Motor neuron (in vitro differentiated cells): ENCODE results near the gene SVOP. TPM values are rescaled to one million over a fixed set of nuclear protein-coding genes. Genes with fewer than 3 reads are reported as not detected.

Source experiments
- ATAC-seq, 8 experiments: fragments of 200-7000 bp; cut with Tn5 transposase; replicated peaks in 6 of 8; 2 replicates each; pipeline ENCODE4 v1.8.0; 2021; ENCODE audit warnings: mild to moderate bottlenecking in 8 of 8, moderate library complexity in 8 of 8
- H3K27ac ChIP-seq, 2 donors: fragments of 250-450 bp; sonication (Bioruptor Pico); 2 replicates each; pipeline ENCODE4 v1.9.0; 2021; ENCODE audit warnings: antibody characterized with exemption in 2 of 2, mild to moderate bottlenecking in 2 of 2, moderate library complexity in 1 of 2
- H3K4me1 ChIP-seq, 2 donors: fragments of 250-450 bp; sonication (Bioruptor Pico); replicated peaks in 1 of 2; 2 replicates each; pipeline ENCODE4 v1.6.1; 2021; ENCODE audit warnings: antibody characterized with exemption in 2 of 2, mild to moderate bottlenecking in 2 of 2, moderate library complexity in 1 of 2
- H3K4me3 ChIP-seq, 5 donors: fragments of 250-450 bp; sonication (Bioruptor Pico); 2 replicates each; pipeline ENCODE4 v1.9.0; 2021; ENCODE audit warnings: antibody characterized with exemption in 5 of 5, mild to moderate bottlenecking in 5 of 5, moderate library complexity in 4 of 5
- WGBS, 10 experiments: fragments of 450-650 bp; shearing (Covaris generic); methylation state at CpG; one replicate each; pipeline ENCODE4 v1.0.0; 2022; 5-methylcytosine and 5-hydroxymethylcytosine counted together
- in situ Hi-C, 9 experiments: fragments of 400-800 bp; cut with MboI; loops; one replicate each; pipeline ENCODE4 v1.15.0; 2021; ENCODE audit warnings: low sequenced_read_pairs in 9 of 9, low pct_unique_long_range_greater_than_20kb in 2 of 9; ENCODE audit not compliant: unreplicated experiment in 9 of 9
- total RNA-seq, 8 experiments: library from RNA; unstranded; fragments of 300-600 nt; gene quantifications; 2 replicates each; pipeline versions ENCODE4 v1.2.3 to v1.2.4, GENCODE V29; 2022

The SVOP gene
- total RNA-seq, 8 experiments from 2014 or later, result 0.05 to 18.9 (median 15.5) TPM; not detected in 1

DNA sequence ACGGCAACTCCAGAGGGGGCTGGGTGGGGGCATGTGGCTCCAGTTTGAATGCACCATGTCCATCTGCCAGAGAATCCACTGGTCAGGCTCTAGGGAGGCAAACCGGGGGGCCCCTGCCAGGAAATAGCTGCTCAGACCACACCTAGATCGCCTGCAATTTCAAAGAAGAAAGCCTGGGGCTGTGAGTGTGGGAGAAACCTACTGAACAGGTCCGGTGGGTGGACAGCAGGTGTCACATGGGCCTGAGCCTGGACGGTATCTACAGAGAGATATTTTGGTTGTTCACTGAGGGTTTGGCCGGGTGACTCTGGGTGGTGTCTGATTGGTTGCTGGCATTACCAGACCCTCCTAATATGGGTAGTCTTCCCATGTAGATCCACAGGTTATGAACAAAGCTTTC is 109.0 kb downstream of the SVOP start:
- in situ Hi-C loops, result no loop called here
- ATAC-seq, result no peak
- no peak overlapping the region for H3K4me3 ChIP-seq
- 20 to 92% (median 60%) methylated on average over 1 to 2 of the region's 6 CpGs; no CpG with 5 or more reads in 5 of the 10 experiments for WGBS, 10 experiments
- H3K4me1 ChIP-seq, result no peaks in the 10 kb centered on the region
- H3K27ac ChIP-seq, result no peak overlapping the region

- in situ Hi-C loops, result no loop called here
- Histone ChIP-seq H3K4me1 (no peaks in the 10 kb centered on the region), H3K27ac (no peak overlapping the region), H3K4me3 (no peak overlapping the region)
- WGBS, 10 experiments, result 48 to 100% (median 60%) methylated on average over 1 to 4 of the region's 5 CpGs; no CpG with 5 or more reads in 5 of the 10 experiments
- peak in 4 of 8 experiments; percentile 19 to 44 (median 35) for ATAC-seq
These were observed 110.5 kb downstream of the SVOP start for GRCh38 chr12:108910336-108910735.

- H3K4me1 ChIP-seq, result no peaks in the 10 kb centered on the region
- in situ Hi-C loops, result no loop called here
- peak in 4 of 8 experiments; percentile 41 to 96 (median 94) for ATAC-seq
- H3K27ac ChIP-seq, result no peak overlapping the region
- WGBS, 10 experiments, result 0 to 14% (median 0%) methylated on average over 1 to 2 of the region's 2 CpGs; no CpG with 5 or more reads in 7 of the 10 experiments
- no peak overlapping the region for H3K4me3 ChIP-seq
These were observed 113.0 kb downstream of the SVOP start for GRCh38 chr12:108907839-108908351.

DNA sequence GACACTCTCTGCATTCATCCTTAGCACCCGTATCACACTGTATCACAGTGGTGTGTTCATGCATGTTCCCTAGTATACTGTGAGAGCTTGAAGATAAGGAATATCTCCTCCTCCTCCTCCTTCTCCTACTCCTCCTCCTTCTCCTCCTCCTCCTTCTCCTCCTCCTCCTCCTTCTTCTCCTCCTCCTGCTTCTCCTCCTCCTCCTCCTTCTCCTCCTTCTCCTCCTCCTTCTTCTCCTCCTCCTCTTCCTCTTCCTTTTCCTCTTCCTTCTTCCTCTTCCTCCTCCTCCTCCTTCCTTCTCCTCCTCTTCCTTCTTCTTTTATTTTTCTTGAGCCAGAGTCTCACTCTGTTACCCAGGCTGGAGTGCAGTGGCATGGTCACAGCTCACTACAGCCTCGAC is 113.9 kb downstream of the SVOP start:
- 33 to 75% (median 53%) methylated on average over 1 to 2 of the region's 2 CpGs; no CpG with 5 or more reads in 6 of the 10 experiments for WGBS, 10 experiments
- in situ Hi-C loops, result no loop called here
- Histone ChIP-seq H3K27ac (no peak overlapping the region), H3K4me3 (no peak overlapping the region), H3K4me1 (no peaks in the 10 kb centered on the region)
- no peak for ATAC-seq

- in situ Hi-C loops, result no loop called here
- no peak overlapping the region for H3K27ac ChIP-seq
- H3K4me1 ChIP-seq, result no peaks in the 10 kb centered on the region
- ATAC-seq, result no peak
- H3K4me3 ChIP-seq, result no peak overlapping the region
- 17 to 100% (median 80%) methylated on average over 1 to 4 of the region's 5 CpGs; no CpG with 5 or more reads in 1 of the 10 experiments for WGBS, 10 experiments
These were observed 115.1 kb downstream of the SVOP start for GRCh38 chr12:108905725-108906124.

GRCh38 chr12:108899145-108899544 is 121.7 kb downstream of the SVOP start:
- WGBS, 10 experiments, result 18 to 93% (median 67%) methylated on average over 1 to 5 of the region's 5 CpGs; no CpG with 5 or more reads in 2 of the 10 experiments
- ATAC-seq, result no peak
- H3K4me1 ChIP-seq, result no peaks in the 10 kb centered on the region
- H3K4me3 ChIP-seq, result no peak overlapping the region
- in situ Hi-C loops, result no loop called here
- no peak overlapping the region for H3K27ac ChIP-seq

- no peak for ATAC-seq
These were observed 124.1 kb downstream of the SVOP start for GRCh38 chr12:108896817-108897216.

DNA sequence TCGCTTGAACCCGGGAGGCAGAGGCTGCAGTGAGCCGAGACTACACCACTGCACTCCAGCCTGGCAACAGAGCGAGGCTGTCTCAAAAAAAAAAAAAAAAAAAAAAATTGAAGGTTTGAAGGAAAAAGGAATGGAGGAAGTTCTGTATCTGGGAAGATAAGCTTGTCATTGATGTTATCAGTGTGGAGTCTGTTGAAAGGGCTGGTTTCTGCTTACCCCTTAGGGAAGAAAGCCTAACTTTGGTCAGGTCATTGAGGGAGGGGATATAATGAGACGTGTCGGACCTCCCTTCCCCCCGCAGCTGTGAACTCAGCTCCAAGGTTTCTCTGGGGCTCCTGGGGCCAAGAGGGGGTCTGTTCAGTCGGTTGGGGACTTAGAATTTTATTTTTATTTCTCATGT is 124.5 kb downstream of the SVOP start:
- no peaks in the 10 kb centered on the region for H3K4me1 ChIP-seq
- in situ Hi-C loops, result no loop called here
- 20 to 81% (median 70%) methylated on average over 1 to 5 of the region's 8 CpGs; no CpG with 5 or more reads in 3 of the 10 experiments for WGBS, 10 experiments

More at GRCh38 chr12:108896817-108897216, 124.1 kb downstream of the SVOP start:
- Histone ChIP-seq H3K4me3 (no peak overlapping the region), H3K27ac (no peak overlapping the region), H3K4me1 (no peaks in the 10 kb centered on the region)
- 20 to 90% (median 61%) methylated on average over 1 to 3 of the region's 4 CpGs; no CpG with 5 or more reads in 3 of the 10 experiments for WGBS, 10 experiments
- in situ Hi-C loops, result no loop called here

GRCh38 chr12:108895220-108895802 is 125.6 kb downstream of the SVOP start:
- in situ Hi-C loops, result no loop called here
- WGBS, 10 experiments, result 41 to 73% (median 72%) methylated on average over 2 to 4 of the region's 5 CpGs; no CpG with 5 or more reads in 7 of the 10 experiments

More for the DNA sequence above, 124.5 kb downstream of the SVOP start:
- ATAC-seq, result no peak
- no peak overlapping the region for H3K4me3 ChIP-seq
- H3K27ac ChIP-seq, result no peak overlapping the region

GRCh38 chr12:108890208-108890607 is 130.7 kb downstream of the SVOP start:
- ATAC-seq, result peak in 1 of 8 experiments; percentile 40
- Histone ChIP-seq H3K27ac (no peak overlapping the region), H3K4me3 (no peak overlapping the region), H3K4me1 (no peaks in the 10 kb centered on the region)
- in situ Hi-C loops, result no loop called here
- 0 to 83% (median 54%) methylated on average over 1 to 2 of the region's 2 CpGs; no CpG with 5 or more reads in 4 of the 10 experiments for WGBS, 10 experiments

More at GRCh38 chr12:108895220-108895802, 125.6 kb downstream of the SVOP start:
- ATAC-seq, result no peak
- Histone ChIP-seq H3K4me1 (no peaks in the 10 kb centered on the region), H3K27ac (no peak overlapping the region), H3K4me3 (no peak overlapping the region)

DNA sequence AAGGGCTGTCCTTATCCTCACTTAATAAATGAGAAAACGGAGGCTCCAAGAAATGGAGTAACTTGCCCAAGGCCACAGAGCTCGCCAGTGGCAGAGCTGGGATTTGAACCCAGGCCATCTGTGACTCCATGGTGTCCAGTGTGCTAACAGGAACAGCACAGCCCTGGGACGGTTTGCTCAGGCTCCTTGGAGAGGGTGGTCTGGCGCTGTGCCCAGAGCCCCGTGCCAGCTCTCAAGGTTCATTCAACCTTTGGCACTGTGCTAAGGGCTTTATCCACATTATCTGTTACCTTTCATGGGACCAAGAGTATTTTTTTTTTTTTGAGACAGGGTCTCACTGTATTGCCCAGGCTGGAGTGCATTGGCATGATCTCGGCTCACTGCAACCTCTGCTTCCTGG is 132.8 kb downstream of the SVOP start:
- Histone ChIP-seq H3K27ac (no peak overlapping the region), H3K4me1 (no peaks in the 10 kb centered on the region), H3K4me3 (no peak overlapping the region)
- 27 to 100% (median 75%) methylated on average over 1 to 4 of the region's 6 CpGs; no CpG with 5 or more reads in 4 of the 10 experiments for whole genome bisulfite sequencing, 10 experiments
- in situ Hi-C loops, result no loop called here
- ATAC-seq, result no peak

DNA sequence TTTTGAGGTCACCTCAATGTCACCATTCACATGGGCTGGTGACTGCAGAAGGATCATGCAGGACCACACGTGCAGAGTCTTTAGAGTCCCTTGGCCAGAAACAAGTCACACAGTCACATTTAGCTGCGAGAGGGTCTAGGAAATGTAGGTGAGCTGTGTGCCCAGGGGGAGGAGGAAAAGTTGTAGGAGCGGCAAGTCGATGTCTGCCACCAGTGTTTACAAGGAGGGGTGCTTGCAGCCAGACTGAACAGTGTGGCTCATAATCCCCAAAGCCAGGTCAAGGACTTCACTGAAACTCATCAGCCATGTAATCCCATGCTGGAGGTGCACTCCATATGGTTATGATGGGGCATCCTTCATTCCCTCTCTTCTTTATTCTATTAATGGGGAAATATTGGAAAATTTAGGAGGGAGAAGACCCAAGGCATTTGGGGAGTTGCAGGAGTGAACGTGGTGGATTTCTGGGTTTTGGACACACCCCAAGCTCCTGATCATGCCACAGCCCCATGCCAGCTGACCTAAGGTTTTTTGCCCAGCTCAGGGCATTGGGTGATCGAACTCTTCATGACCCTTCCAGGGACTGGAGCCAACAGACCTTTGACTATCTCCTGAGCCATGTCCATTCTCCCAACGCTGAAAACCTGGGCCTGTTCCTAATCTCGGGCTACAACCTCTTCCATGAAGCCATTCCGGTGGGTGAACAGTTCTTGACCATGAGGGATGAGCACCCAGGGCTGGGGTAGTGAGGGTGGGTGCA is 133.8 kb downstream of the SVOP start:
- ATAC-seq, result no peak
- no peak overlapping the region for H3K27ac ChIP-seq
- in situ Hi-C loops, result no loop called here
- H3K4me3 ChIP-seq, result no peak overlapping the region
- no peaks in the 10 kb centered on the region for H3K4me1 ChIP-seq
- WGBS, 10 experiments, result 23 to 73% (median 47%) methylated on average over 3 to 8 of the region's 9 CpGs; no CpG with 5 or more reads in 5 of the 10 experiments
